GM23338 (cell line): ENCODE measurements around the gene NACAD. TPM values are rescaled to one million over a fixed set of nuclear protein-coding genes. Genes with fewer than 3 reads are reported as not detected.
A peak's percentile ranks its signal among the peaks of the same experiment; 100 is the strongest.

Source experiments
- ATAC-seq: fragments of 200-7000 bp; cut with Tn5 transposase; 3 replicates; pipeline ENCODE4 v1.9.1; 2020
- DNase-seq: peaks from one replicate; pipeline ENCODE4 v3.0.0-alpha.2; 2015; ENCODE audit warnings: low spot score
- H2AFZ ChIP-seq: fragments of 200-600 bp; sonication (generic); 2 replicates; pipeline ENCODE4 v1.8.0; 2016; ENCODE audit warnings: antibody characterized with exemption, mild to moderate bottlenecking, moderate library complexity
- H3F3A ChIP-seq: fragments of 200-600 bp; sonication (generic); replicated peaks from 2 replicates; pipeline ENCODE4 v1.8.0; 2017; ENCODE audit warnings: antibody characterized with exemption, mixed run types, low read depth
- H3K27ac ChIP-seq: fragments of 200-600 bp; sonication (generic); 2 replicates; pipeline ENCODE4 v1.6.1; 2016; ENCODE audit warnings: low read depth
- H3K27me3 ChIP-seq: fragments of 200-600 bp; sonication (generic); 2 replicates; pipeline ENCODE4 v1.8.0; 2016; ENCODE audit warnings: mild to moderate bottlenecking, mixed run types, moderate library complexity; ENCODE audit not compliant: insufficient read depth
- H3K36me3 ChIP-seq: fragments of 200-600 bp; sonication (generic); 2 replicates; pipeline ENCODE4 v1.8.0; 2016; ENCODE audit warnings: mild to moderate bottlenecking; ENCODE audit not compliant: insufficient read depth
- H3K4me1 ChIP-seq: fragments of 200-600 bp; sonication (generic); 2 replicates; pipeline ENCODE4 v1.8.0; 2016; ENCODE audit warnings: mild to moderate bottlenecking, moderate library complexity; ENCODE audit not compliant: insufficient read depth
- H3K4me2 ChIP-seq: fragments of 200-600 bp; sonication (generic); 2 replicates; pipeline ENCODE4 v1.7.1; 2017; ENCODE audit warnings: mixed run types
- H3K4me3 ChIP-seq: fragments of 200-600 bp; sonication (generic); 2 replicates; pipeline ENCODE4 v1.6.1; 2016; ENCODE audit warnings: mixed run types
- H3K79me2 ChIP-seq: fragments of 200-600 bp; sonication (generic); replicated peaks from 2 replicates; pipeline ENCODE4 v1.8.0; 2017; ENCODE audit warnings: mild to moderate bottlenecking; ENCODE audit not compliant: insufficient read depth
- H3K9me2 ChIP-seq: fragments of 200-600 bp; sonication (generic); 2 replicates; pipeline ENCODE4 v1.8.0; 2017; ENCODE audit not compliant: insufficient read depth
- H4K20me1 ChIP-seq: fragments of 200-600 bp; sonication (generic); replicated peaks from 2 replicates; pipeline ENCODE4 v1.8.0; 2017; ENCODE audit warnings: mild to moderate bottlenecking; ENCODE audit not compliant: insufficient read depth
- H3K27ac Mint-ChIP-seq: 2 replicates; pipeline ENCODE4 v1.8.0; 2020; ENCODE audit warnings: inconsistent platforms, mild to moderate bottlenecking, moderate library complexity, mixed read lengths
- H3K27me3 Mint-ChIP-seq: 3 replicates; pipeline ENCODE4 v1.8.0; 2022; ENCODE audit warnings: low read depth, mild to moderate bottlenecking, moderate library complexity, mixed read lengths, inconsistent platforms; ENCODE audit not compliant: insufficient read depth, poor library complexity
- H3K36me3 Mint-ChIP-seq: 3 replicates; pipeline ENCODE4 v1.8.0; 2021; ENCODE audit warnings: low read depth, mild to moderate bottlenecking, inconsistent platforms, moderate library complexity, mixed read lengths
- H3K4me1 Mint-ChIP-seq: 3 replicates; pipeline ENCODE4 v1.8.0; 2020; ENCODE audit warnings: mild to moderate bottlenecking, inconsistent platforms, mixed read lengths
- H3K4me3 Mint-ChIP-seq: 3 replicates; pipeline ENCODE4 v1.8.0; 2021; ENCODE audit warnings: moderate library complexity, mild to moderate bottlenecking, inconsistent platforms, mixed read lengths
- H3K9me3 Mint-ChIP-seq: 3 replicates; pipeline ENCODE4 v1.8.0; 2020; ENCODE audit warnings: moderate library complexity, mild to moderate bottlenecking, inconsistent platforms, mixed read lengths
- CREB1 ChIP-seq: fragments of 250-450 bp; sonication (Bioruptor Pico); IDR thresholded peaks from 2 replicates; pipeline ENCODE4 v1.5.0; 2020; ENCODE audit warnings: low read depth, mild to moderate bottlenecking, moderate library complexity
- CTCF ChIP-seq, 2 experiments: fragments of 200-600 bp in 1 of 2; sonication (generic) in 1 of 2; conservative IDR thresholded peaks; 2 replicates each; pipeline versions ENCODE4 v1.5.1 to v1.6.1; 2016 to 2017; ENCODE audit warnings: antibody characterized with exemption in 2 of 2, low read depth in 2 of 2, mild to moderate bottlenecking in 2 of 2, moderate library complexity in 1 of 2
- EZH2 ChIP-seq: fragments of 200-600 bp; sonication (generic); IDR thresholded peaks from one replicate; pipeline ENCODE4 v1.8.0; 2017; ENCODE audit warnings: antibody characterized with exemption, mild to moderate bottlenecking, low read depth; ENCODE audit not compliant: unreplicated experiment
- JUNB ChIP-seq: IDR thresholded peaks from one replicate; pipeline ENCODE4 v1.6.1; 2016; ENCODE audit warnings: antibody characterized with exemption; ENCODE audit not compliant: unreplicated experiment
- ZNF331 ChIP-seq: fragments of 250-450 bp; sonication (Bioruptor Pico); IDR thresholded peaks from 2 replicates; pipeline ENCODE4 v1.5.0; 2020; ENCODE audit warnings: low read depth, mild to moderate bottlenecking, moderate library complexity
- ZNF462 ChIP-seq: fragments of 250-450 bp; sonication (Bioruptor Pico); IDR thresholded peaks from 2 replicates; pipeline ENCODE4 v1.5.0; 2020; ENCODE audit warnings: mild to moderate bottlenecking, moderate library complexity
- long read RNA-seq: library from polyadenylated mRNA; unstranded; transcript quantifications from one replicate; pipeline ENCODE4 v2.0.0, GENCODE V29; 2020; ENCODE audit not compliant: unreplicated experiment
- polyA plus RNA-seq: library from polyadenylated mRNA; unstranded; fragments of >200 nt; fragmentation: Nextera tagmentation; extraction: Ambion mirVana; gene quantifications from 2 replicates; pipeline ENCODE4 v1.2.1, GENCODE V29; 2016
- total RNA-seq: library from RNA; depleted of rRNA; stranded (reverse); fragments of >200 nt; shearing (Covaris generic); gene quantifications from 2 replicates; pipeline ENCODE4 v1.2.3, GENCODE V29; 2014; rRNA removed

Gene NACAD
- total RNA-seq (9.9 and 11.2 TPM in 2 replicates), polyA plus RNA-seq (4.9 and 6.1 TPM in 2 replicates)
- long read RNA-seq, partial matches to known transcripts, result 1 of 1 reads
- long read RNA-seq, other reads (novel, unspliced or antisense), result 0 of 1 reads

- H3K36me3 ChIP-seq, result no peaks in the 10 kb centered on the region
- H3K4me3 ChIP-seq, result peak within 1 kb of the TSS; percentile 83
- H3K9me3 Mint-ChIP-seq, result no peaks in the 10 kb centered on the region; the same call in 2 of the 3 replicates
- H3K4me1 ChIP-seq, result peaks cover 15% of the 10 kb centered on the region; the same call in 1 of the 2 replicates
- H3K4me3 Mint-ChIP-seq, result peak within 1 kb of the TSS; percentile 74
- no peaks in the 10 kb centered on the region for H4K20me1 ChIP-seq
- peaks cover 30% of the 10 kb centered on the region for H3K27me3 Mint-ChIP-seq
- no peak within 1 kb of the TSS for H3K27ac Mint-ChIP-seq
- H3K4me1 Mint-ChIP-seq, result peaks cover 10% of the 10 kb centered on the region
- TF ChIP-seq ZNF331 (CRISPR knock-in tag) (no peak), CREB1 (CRISPR knock-in tag) (peak; percentile 86), JUNB (no peak), EZH2 (no peak)
- no peaks in the 10 kb centered on the region for H3K9me2 ChIP-seq
- ATAC-seq (peak; percentile 71), DNase-seq (peak; percentile 53)
- H3K27me3 ChIP-seq, result 0 out of 2 replicates have a peak, but pooled peaks cover 6% of the 10 kb centered on the region
- no peak within 1 kb of the TSS for H3K27ac ChIP-seq
- H3K4me2 ChIP-seq, result peak within 1 kb of the TSS; percentile 86
- 0 out of 2 replicates have a peak, but pooled peaks cover 11% of the 10 kb centered on the region for H3F3A ChIP-seq
- H3K36me3 Mint-ChIP-seq, result no peaks in the 10 kb centered on the region
- H2AFZ ChIP-seq, result peak within 1 kb of the TSS; percentile 96
- no peaks in the 10 kb centered on the region for H3K79me2 ChIP-seq
Observed at GRCh38 chr7:45088821-45089340, at the start of gene NACAD. Gene NACAD, minus strand, starts transcription at chr7:45088969. Its CDS starts 75 bp downstream, at chr7:45088894.

GRCh38 chr7:45136106-45137060, 47.6 kb upstream of the NACAD start:
- Histone ChIP-seq H2AFZ (peak overlapping the region; percentile 25; the same call in 1 of the 2 replicates), H3K4me2 (no peak overlapping the region), H3K9me2 (no peaks in the 10 kb centered on the region), H3K36me3 (no peaks in the 10 kb centered on the region), H3K27me3 (no peaks in the 10 kb centered on the region), H3K4me3 (no peak overlapping the region), H3F3A (no peaks in the 10 kb centered on the region), H3K4me1 (no peaks in the 10 kb centered on the region), H3K79me2 (no peaks in the 10 kb centered on the region), H4K20me1 (no peaks in the 10 kb centered on the region), H3K27ac (no peak overlapping the region)
- TF ChIP-seq ZNF462 (CRISPR knock-in tag), result no peak
- peak; percentile 86 to 91 for TF ChIP-seq CTCF (conservative IDR thresholded peaks at IDR 0.05; ENCODE audit: low read depth in 2 of 2)
- DNase-seq, result peak; percentile 81
- Mint-ChIP-seq H3K4me1 (peaks cover 5% of the 10 kb centered on the region; the same call in 2 of the 3 replicates), H3K36me3 (no peaks in the 10 kb centered on the region), H3K9me3 (no peaks in the 10 kb centered on the region; the same call in 2 of the 3 replicates), H3K27ac (no peak overlapping the region), H3K27me3 (peaks cover 3% of the 10 kb centered on the region), H3K4me3 (no peak overlapping the region)
- ATAC-seq, result peak; percentile 87
